H1 (cell line): ENCODE measurements around the gene NUPR1. TPM values are rescaled to one million over a fixed set of nuclear protein-coding genes. Genes with fewer than 3 reads are reported as not detected.

Experiments used
- JUN ChIP-seq: IDR thresholded peaks from 2 replicates; pipeline ENCODE4 v1.6.1; 2011; ENCODE audit warnings: low read depth, mild to moderate bottlenecking, improper control_type of control experiment, low read length
- RNF2 ChIP-seq: fragments of 200-900, 300-1000 bp; sonication (generic); IDR thresholded peaks from 2 replicates; pipeline ENCODE4 v1.7.1; 2016; ENCODE audit warnings: borderline replicate concordance, low read depth, mild to moderate bottlenecking, antibody characterized with exemption, low read length; ENCODE audit not compliant: poor library complexity, severe bottlenecking; ENCODE audit errors: missing control alignments
- ZNF274 ChIP-seq: IDR thresholded peaks from 2 replicates; pipeline ENCODE4 v1.7.0; 2012; ENCODE audit warnings: low read length, borderline replicate concordance; ENCODE audit errors: extremely low read depth
- polyA plus RNA-seq, 7 experiments: library from polyadenylated mRNA; depleted of rRNA in 3 of 7; stranded (reverse) in 5 of 7; unstranded in 2 of 7; fragments of >200 nt in 5 of 7; fragments of 200-250 nt in 2 of 7; gene quantifications; 1 replicate in 5 of 7; 2 replicates in 1 of 7; 4 replicates in 1 of 7; pipeline versions ENCODE4 v1.2.1 to v1.2.3, GENCODE V29; 2011 to 2013; ENCODE audit warnings: missing spikeins in 2 of 7, mixed read lengths in 2 of 7
- total RNA-seq: library from RNA; stranded (reverse); fragmentation: NEBNext Ultra II Directional; extraction: Animal tissue kit (Norgen Biotek cat#: 25700); gene quantifications from 2 replicates; pipeline ENCODE4 v1.2.1, GENCODE V29; 2021
- TF ChIP-seq, protein P1 (sequence below): fragments of 300-600 bp; sonication (generic); IDR thresholded peaks from 2 replicates; pipeline ENCODE4 v1.7.1; 2012; ENCODE audit warnings: low read length, moderate library complexity, mild to moderate bottlenecking, inconsistent platforms; ENCODE audit not compliant: insufficient replicate concordance

The NUPR1 gene
- total and polyA plus RNA-seq, 2 of the 8 experiments (the other 6 are each of a cell fraction or from before 2014, with no cell fraction given): 0.17 to 0.20 TPM

DNA sequence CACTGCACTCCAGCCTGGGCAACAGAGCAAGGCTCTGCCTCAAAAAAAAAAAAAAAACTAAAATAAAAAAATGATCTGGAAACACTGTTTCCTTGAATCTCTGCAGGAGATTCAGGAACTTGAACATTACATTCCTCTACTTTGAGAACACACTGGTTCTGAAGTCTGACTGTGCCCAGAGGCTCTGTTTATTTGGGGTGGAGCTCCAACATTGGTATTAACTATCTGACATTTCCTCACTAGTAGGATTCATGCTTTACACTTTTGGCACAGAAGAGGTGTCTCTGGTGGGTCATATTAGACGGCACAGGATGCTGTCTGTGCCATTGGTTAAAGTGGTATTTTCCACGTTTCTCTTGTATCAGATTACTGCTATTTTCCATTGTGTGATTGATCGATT lies 47.7 kb upstream of the NUPR1 start (continued):
- TF ChIP-seq, protein P1, sequence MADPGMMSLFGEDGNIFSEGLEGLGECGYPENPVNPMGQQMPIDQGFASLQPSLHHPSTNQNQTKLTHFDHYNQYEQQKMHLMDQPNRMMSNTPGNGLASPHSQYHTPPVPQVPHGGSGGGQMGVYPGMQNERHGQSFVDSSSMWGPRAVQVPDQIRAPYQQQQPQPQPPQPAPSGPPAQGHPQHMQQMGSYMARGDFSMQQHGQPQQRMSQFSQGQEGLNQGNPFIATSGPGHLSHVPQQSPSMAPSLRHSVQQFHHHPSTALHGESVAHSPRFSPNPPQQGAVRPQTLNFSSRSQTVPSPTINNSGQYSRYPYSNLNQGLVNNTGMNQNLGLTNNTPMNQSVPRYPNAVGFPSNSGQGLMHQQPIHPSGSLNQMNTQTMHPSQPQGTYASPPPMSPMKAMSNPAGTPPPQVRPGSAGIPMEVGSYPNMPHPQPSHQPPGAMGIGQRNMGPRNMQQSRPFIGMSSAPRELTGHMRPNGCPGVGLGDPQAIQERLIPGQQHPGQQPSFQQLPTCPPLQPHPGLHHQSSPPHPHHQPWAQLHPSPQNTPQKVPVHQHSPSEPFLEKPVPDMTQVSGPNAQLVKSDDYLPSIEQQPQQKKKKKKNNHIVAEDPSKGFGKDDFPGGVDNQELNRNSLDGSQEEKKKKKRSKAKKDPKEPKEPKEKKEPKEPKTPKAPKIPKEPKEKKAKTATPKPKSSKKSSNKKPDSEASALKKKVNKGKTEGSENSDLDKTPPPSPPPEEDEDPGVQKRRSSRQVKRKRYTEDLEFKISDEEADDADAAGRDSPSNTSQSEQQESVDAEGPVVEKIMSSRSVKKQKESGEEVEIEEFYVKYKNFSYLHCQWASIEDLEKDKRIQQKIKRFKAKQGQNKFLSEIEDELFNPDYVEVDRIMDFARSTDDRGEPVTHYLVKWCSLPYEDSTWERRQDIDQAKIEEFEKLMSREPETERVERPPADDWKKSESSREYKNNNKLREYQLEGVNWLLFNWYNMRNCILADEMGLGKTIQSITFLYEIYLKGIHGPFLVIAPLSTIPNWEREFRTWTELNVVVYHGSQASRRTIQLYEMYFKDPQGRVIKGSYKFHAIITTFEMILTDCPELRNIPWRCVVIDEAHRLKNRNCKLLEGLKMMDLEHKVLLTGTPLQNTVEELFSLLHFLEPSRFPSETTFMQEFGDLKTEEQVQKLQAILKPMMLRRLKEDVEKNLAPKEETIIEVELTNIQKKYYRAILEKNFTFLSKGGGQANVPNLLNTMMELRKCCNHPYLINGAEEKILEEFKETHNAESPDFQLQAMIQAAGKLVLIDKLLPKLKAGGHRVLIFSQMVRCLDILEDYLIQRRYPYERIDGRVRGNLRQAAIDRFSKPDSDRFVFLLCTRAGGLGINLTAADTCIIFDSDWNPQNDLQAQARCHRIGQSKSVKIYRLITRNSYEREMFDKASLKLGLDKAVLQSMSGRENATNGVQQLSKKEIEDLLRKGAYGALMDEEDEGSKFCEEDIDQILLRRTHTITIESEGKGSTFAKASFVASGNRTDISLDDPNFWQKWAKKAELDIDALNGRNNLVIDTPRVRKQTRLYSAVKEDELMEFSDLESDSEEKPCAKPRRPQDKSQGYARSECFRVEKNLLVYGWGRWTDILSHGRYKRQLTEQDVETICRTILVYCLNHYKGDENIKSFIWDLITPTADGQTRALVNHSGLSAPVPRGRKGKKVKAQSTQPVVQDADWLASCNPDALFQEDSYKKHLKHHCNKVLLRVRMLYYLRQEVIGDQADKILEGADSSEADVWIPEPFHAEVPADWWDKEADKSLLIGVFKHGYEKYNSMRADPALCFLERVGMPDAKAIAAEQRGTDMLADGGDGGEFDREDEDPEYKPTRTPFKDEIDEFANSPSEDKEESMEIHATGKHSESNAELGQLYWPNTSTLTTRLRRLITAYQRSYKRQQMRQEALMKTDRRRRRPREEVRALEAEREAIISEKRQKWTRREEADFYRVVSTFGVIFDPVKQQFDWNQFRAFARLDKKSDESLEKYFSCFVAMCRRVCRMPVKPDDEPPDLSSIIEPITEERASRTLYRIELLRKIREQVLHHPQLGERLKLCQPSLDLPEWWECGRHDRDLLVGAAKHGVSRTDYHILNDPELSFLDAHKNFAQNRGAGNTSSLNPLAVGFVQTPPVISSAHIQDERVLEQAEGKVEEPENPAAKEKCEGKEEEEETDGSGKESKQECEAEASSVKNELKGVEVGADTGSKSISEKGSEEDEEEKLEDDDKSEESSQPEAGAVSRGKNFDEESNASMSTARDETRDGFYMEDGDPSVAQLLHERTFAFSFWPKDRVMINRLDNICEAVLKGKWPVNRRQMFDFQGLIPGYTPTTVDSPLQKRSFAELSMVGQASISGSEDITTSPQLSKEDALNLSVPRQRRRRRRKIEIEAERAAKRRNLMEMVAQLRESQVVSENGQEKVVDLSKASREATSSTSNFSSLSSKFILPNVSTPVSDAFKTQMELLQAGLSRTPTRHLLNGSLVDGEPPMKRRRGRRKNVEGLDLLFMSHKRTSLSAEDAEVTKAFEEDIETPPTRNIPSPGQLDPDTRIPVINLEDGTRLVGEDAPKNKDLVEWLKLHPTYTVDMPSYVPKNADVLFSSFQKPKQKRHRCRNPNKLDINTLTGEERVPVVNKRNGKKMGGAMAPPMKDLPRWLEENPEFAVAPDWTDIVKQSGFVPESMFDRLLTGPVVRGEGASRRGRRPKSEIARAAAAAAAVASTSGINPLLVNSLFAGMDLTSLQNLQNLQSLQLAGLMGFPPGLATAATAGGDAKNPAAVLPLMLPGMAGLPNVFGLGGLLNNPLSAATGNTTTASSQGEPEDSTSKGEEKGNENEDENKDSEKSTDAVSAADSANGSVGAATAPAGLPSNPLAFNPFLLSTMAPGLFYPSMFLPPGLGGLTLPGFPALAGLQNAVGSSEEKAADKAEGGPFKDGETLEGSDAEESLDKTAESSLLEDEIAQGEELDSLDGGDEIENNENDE: no peak
- TF ChIP-seq JUN (no peak), ZNF274 (no peak), RNF2 (no peak)
- TF ChIP-seq, all 59 proteins: peak for 0
